Prostate gland (tissue), 2 donors: Measurements from ENCODE around the gene SREBF1. TPM values are rescaled to one million over a fixed set of nuclear protein-coding genes. Genes with fewer than 3 reads are reported as not detected.
A peak's percentile ranks its signal among the peaks of the same experiment; 100 is the strongest.

ENCODE experiments used
- DNase-seq: peaks from one replicate; pipeline ENCODE4 v3.0.0-alpha.2; 2019; ENCODE audit warnings: low spot score
- H3K27ac ChIP-seq, 2 donors: fragments of 200-600 bp; sonication (generic); 2 replicates each; pipeline ENCODE4 v1.5.1; 2017 to 2019
- H3K27me3 ChIP-seq: fragments of 200-600 bp; sonication (generic); replicated peaks from 2 replicates; pipeline ENCODE4 v1.5.1; 2019; ENCODE audit not compliant: insufficient read depth
- H3K36me3 ChIP-seq, 2 donors: fragments of 200-600 bp; sonication (generic); 1 replicate in 1 of 2; 2 replicates in 1 of 2; pipeline versions ENCODE4 v1.5.1 to v1.8.1; 2017 to 2019
- H3K4me1 ChIP-seq: fragments of 200-600 bp; sonication (generic); replicated peaks from 2 replicates; pipeline ENCODE4 v1.5.1; 2019
- H3K4me3 ChIP-seq, 2 donors: fragments of 200-600 bp; sonication (generic); 2 replicates each; pipeline ENCODE4 v1.5.1; 2017 to 2019
- H3K9me3 ChIP-seq: fragments of 200-600 bp; sonication (generic); 2 replicates; pipeline ENCODE4 v1.5.1; 2017
- POLR2A ChIP-seq: fragments of 450-650 bp; IDR thresholded peaks from one replicate; pipeline ENCODE4 v1.6.1; 2016; ENCODE audit warnings: antibody characterized with exemption, mild to moderate bottlenecking
- POLR2AphosphoS5 ChIP-seq: sonication (generic); formaldehyde crosslinking; IDR thresholded peaks from one replicate; pipeline ENCODE4 v1.6.1; 2017; ENCODE audit warnings: antibody characterized with exemption
- WGBS: methylation state at CpG from one replicate; pipeline ENCODE4 v1.1.5; 2018; 5-methylcytosine and 5-hydroxymethylcytosine counted together
- intact Hi-C: fragments of 100-400 bp; cut with DNase I; formaldehyde crosslinking; loops from one replicate; pipeline ENCODE4 v1.14.2; 2022
- total RNA-seq, 2 donors: library from RNA; depleted of rRNA; stranded (reverse); fragments of >200 nt; gene quantifications; one replicate each; pipeline ENCODE4 v1.1.0, GENCODE V29; 2016
- TF ChIP-seq, protein P1 (sequence below), 4 experiments: fragments of 200-600 bp in 2 of 4; fragments of 450-650 bp in 2 of 4; sonication (generic) in 2 of 4; IDR thresholded peaks; 1 replicate in 3 of 4; 2 replicates in 1 of 4; pipeline ENCODE4 v1.5.1; 2016 to 2019; ENCODE audit warnings: antibody characterized with exemption in 4 of 4, mild to moderate bottlenecking in 2 of 4, moderate library complexity in 2 of 4

Gene SREBF1
- total RNA-seq, 2 donors from 2014 or later = 134 to 299 TPM

DNA sequence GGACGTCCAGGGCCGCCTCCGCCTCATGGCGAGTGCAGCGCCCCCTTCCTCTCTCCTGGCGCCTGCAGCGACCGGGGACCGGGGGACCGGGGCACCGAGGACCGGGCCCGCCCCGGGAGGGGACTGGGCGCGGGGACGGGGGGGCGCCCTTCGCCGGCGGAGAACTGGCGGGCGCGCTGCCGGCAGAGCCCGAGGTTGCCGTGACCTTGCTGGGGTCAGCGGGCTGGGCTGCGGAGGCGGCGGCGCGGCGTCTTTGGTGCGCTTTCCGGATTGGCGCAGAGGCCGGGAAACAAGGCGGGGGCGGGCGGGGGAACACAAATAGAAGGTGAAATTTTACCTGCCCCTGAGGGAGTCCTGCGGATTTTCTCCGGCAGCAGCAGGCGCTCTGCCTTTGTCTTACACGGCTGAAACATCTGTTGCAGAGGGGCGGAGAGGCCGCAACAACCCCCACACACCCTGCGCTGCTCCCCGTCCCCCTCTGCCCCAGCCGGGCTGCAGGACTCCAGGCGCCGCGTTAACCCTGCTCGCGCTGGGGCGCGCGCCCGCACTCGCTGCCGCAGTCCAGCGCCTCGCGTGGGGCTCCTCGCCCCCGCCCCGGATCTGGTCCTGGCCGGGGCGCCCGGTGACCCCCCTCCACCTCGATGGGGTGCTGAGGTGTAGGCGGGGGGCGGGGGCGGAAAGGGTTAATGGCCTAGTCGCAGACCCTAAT, 53.5 kb downstream of the SREBF1 start:
- H3K4me3 ChIP-seq = peak overlapping the region; percentile 41 to 46
- TF ChIP-seq POLR2A (peak; percentile 26), POLR2AphosphoS5 (no peak)
- TF ChIP-seq, protein P1, sequence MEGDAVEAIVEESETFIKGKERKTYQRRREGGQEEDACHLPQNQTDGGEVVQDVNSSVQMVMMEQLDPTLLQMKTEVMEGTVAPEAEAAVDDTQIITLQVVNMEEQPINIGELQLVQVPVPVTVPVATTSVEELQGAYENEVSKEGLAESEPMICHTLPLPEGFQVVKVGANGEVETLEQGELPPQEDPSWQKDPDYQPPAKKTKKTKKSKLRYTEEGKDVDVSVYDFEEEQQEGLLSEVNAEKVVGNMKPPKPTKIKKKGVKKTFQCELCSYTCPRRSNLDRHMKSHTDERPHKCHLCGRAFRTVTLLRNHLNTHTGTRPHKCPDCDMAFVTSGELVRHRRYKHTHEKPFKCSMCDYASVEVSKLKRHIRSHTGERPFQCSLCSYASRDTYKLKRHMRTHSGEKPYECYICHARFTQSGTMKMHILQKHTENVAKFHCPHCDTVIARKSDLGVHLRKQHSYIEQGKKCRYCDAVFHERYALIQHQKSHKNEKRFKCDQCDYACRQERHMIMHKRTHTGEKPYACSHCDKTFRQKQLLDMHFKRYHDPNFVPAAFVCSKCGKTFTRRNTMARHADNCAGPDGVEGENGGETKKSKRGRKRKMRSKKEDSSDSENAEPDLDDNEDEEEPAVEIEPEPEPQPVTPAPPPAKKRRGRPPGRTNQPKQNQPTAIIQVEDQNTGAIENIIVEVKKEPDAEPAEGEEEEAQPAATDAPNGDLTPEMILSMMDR (IDR thresholded peaks at IDR 0.05) = peak in 2 of 4 experiments; percentile 30 to 45
- 0% methylated on average over 52 of the region's 75 CpGs for WGBS
- H3K27me3 ChIP-seq = no peaks in the 10 kb centered on the region
- no peaks in the 10 kb centered on the region for H3K36me3 ChIP-seq
- DNase-seq = peak; percentile 71
- intact Hi-C loops = no loop called here
- no peaks in the 10 kb centered on the region for H3K9me3 ChIP-seq
- H3K27ac ChIP-seq = peak overlapping the region; percentile 87 to 89
- H3K4me1 ChIP-seq = peaks cover 38% of the 10 kb centered on the region

DNA sequence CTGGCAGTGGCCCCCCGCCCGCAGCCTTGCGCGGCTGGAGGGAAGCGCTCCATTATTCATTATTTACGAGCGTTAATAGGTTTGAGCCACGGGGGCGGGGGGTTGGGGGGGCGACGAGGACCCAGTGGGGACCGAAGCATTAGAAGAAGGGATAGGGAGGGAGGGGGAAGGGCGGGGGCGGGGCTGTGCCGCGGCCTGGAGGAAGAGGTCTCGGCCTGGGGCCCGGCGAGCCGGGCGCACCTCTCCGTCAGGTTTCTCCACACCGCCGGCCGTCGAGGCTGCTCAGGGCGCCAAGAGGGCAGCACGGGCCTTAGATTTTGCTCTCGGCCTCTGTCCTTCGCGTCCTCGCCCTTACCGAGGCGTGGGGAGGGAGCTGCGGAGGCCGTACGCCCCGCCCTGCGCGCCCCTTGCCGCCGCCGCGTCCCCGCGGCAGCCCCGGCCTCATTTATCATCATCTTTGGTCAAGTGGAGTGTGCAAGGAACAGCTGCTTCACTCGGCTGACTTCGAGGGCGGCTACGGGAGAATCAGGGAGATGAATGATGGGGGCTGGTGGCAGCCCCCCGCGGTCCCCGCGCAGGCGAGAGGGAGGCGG, 54.2 kb downstream of the SREBF1 start:
- Histone ChIP-seq H3K36me3 (no peaks in the 10 kb centered on the region), H3K4me1 (peaks cover 38% of the 10 kb centered on the region), H3K4me3 (peak overlapping the region; percentile 41 to 46), H3K9me3 (no peaks in the 10 kb centered on the region), H3K27ac (peak overlapping the region; percentile 87 to 89), H3K27me3 (no peaks in the 10 kb centered on the region)
- TF ChIP-seq, protein P1 (IDR thresholded peaks at IDR 0.05) = no peak
- TF ChIP-seq POLR2AphosphoS5 (no peak), POLR2A (no peak)
- DNase-seq = no peak
- intact Hi-C loops = no loop called here
- under 1% methylated on average over 48 of the region's 57 CpGs for WGBS

DNA sequence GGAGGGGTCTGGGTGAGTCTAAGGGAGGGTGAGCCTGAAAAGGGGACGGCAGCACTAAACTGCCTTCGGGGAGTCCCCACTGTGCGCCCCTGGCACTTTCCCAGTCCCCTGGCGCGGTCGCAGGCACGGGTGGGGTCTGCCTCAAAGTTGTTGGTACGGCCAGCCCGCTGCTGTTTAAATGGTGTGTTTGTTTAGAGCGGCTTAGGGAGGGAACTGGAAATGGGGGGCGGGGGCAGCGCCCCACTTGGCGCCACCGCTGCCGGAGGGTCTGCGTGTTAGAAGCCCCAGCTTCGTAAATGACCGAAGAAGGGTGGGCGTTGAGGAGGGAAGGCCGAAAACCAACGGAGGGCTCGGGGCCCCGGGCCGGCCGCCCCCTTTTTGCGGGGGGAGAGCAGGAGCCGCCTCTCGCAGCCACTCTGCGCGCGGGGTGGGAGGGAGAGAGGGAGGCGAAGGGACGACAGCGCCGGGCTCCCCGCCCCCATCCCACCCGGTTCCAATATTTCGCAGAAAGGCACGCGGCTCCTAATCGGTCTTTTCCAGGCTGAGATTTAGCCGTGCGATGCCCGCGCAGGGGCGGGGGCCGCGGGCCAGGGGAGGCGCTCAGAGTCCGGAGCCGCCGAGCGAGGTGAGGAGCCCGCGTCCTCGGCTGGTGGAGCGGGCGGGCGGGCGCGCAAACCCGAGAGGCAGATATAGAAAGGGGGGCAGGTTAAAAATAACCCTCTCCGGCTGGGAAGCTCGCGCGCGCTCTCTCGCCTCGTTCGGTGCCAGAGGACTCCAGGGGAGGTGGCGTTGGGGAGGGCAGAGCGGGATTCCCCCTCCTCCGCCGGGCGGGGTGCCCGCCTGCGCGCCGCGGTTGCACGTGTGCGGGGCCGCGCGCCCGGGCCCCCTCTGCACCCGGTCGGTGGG, 54.9 kb downstream of the SREBF1 start:
- H3K4me1 ChIP-seq = peaks cover 36% of the 10 kb centered on the region
- 3% methylated on average over 53 of the region's 88 CpGs for WGBS
- peak; percentile 13 for TF ChIP-seq POLR2A
- TF ChIP-seq, protein P1 (IDR thresholded peaks at IDR 0.05) = no peak
- no peaks in the 10 kb centered on the region for H3K27me3 ChIP-seq
- H3K36me3 ChIP-seq = no peaks in the 10 kb centered on the region
- H3K27ac ChIP-seq = peak overlapping the region; percentile 87 to 89
- intact Hi-C loops = no loop called here
- H3K9me3 ChIP-seq = no peaks in the 10 kb centered on the region
- peak overlapping the region; percentile 41 to 46 for H3K4me3 ChIP-seq
- DNase-seq = peak; percentile 67

DNA sequence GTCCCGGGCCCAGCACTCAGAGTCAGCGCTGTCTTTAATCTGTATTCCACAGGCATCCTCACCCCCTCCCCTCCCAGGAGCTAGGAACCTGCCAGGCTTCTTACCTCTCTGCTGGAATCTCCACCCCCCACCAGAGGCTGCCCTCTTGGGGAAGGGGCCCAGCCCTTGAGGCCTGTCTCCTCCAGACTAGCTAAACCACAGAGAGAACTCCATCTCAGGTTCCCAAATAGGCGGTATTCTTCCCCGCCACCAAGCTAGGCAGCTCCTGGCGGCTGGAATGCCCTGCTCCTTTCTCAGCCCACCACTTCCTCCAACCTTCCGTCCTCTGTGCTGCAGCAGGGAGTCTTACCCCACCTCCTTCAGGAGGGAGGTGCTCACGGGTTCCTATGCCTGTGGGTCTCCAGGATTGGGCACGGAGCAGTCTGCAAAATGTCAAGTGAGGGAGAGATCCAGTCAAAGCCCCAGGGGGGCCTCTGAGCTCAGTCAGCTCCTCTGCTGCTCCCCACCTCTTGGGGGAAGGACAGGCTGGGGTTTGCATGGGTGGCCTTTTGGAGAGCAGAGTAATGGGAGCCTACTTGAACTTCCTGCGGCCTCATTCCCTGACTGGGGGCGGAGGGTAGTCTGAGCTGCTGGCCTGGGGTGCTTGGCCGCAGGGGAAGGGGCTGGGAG, 55.7 kb downstream of the SREBF1 start:
- TF ChIP-seq POLR2A = no peak
- peak; percentile 45 for TF ChIP-seq POLR2AphosphoS5
- TF ChIP-seq, protein P1 (IDR thresholded peaks at IDR 0.05) = peak in 2 of 4 experiments; percentile 19 to 34
- no peaks in the 10 kb centered on the region for H3K36me3 ChIP-seq
- H3K27me3 ChIP-seq = no peaks in the 10 kb centered on the region
- H3K4me3 ChIP-seq = peak overlapping the region; percentile 41 to 46
- WGBS = 11% methylated on average over 11 of the region's 11 CpGs
- no peak for DNase-seq
- no peaks in the 10 kb centered on the region for H3K9me3 ChIP-seq
- intact Hi-C loops = no loop called here
- peak overlapping the region; percentile 87 to 89 for H3K27ac ChIP-seq
- H3K4me1 ChIP-seq = peaks cover 30% of the 10 kb centered on the region
